Astrocyte of the cerebellum (primary cell): ENCODE data around the gene GSK3A.

Experiments
- DNase-seq: peaks from one replicate; pipeline ENCODE4 v3.0.0-alpha.2; 2011; ENCODE audit warnings: low read depth
- H3K4me3 ChIP-seq: 2 replicates; pipeline ENCODE4 v1.5.1; 2011; ENCODE audit warnings: mild to moderate bottlenecking, low read depth, low read length, moderate library complexity
- in situ Hi-C: cut with HindIII; loops from 2 replicates; pipeline ENCODE4 v1.10.0; 2017; ENCODE audit warnings: low sequenced_read_pairs
- TF ChIP-seq, protein P1 (sequence below): IDR thresholded peaks from 2 replicates; pipeline ENCODE4 v1.5.1; 2012; ENCODE audit warnings: low read length, low read depth, moderate library complexity, mild to moderate bottlenecking; ENCODE audit errors: missing control alignments

Gene GSK3A

DNA sequence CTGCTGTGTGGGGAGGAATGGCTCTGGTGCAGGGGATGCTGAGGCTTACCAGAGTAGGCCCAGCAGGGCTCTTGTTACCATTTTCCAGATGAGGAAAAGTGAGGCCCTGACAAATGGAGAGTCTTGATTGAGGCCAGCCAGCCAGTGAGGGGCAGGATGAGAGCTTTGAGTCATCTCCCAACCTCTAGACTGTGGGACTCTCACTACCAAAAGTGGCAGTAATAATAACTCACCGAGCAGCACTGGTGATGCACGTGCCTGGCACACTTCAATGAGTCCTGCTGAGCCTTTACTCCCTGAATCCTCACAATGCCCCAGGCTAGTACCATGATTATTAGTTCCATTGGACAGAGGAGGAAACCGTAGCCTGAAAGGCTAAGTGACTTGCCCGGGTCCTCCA, 34.4 kb upstream of the GSK3A start:
- no peak overlapping the region for H3K4me3 ChIP-seq
- TF ChIP-seq, protein P1, sequence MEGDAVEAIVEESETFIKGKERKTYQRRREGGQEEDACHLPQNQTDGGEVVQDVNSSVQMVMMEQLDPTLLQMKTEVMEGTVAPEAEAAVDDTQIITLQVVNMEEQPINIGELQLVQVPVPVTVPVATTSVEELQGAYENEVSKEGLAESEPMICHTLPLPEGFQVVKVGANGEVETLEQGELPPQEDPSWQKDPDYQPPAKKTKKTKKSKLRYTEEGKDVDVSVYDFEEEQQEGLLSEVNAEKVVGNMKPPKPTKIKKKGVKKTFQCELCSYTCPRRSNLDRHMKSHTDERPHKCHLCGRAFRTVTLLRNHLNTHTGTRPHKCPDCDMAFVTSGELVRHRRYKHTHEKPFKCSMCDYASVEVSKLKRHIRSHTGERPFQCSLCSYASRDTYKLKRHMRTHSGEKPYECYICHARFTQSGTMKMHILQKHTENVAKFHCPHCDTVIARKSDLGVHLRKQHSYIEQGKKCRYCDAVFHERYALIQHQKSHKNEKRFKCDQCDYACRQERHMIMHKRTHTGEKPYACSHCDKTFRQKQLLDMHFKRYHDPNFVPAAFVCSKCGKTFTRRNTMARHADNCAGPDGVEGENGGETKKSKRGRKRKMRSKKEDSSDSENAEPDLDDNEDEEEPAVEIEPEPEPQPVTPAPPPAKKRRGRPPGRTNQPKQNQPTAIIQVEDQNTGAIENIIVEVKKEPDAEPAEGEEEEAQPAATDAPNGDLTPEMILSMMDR: no peak
- in situ Hi-C loops: no loop called here
- no peak for DNase-seq

DNA sequence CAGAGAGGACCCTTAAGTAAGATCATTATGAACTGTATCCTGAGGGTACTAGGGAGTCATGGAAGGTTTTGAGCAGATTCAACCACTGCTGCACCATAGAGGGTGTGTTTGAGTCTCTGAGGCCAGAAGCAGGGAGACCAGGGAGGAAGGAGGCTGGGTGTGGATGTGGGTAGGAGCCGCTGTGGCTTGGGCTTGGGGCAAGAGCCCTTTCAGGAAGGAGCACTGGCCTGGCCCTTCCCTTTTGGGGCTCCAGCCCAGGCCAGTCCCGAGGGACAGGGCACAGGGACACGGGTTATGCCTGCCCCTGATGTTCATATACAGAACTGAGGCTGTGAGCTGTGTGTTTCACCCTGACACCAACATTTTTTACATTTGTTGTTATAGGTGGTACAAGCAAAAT, 33.9 kb upstream of the GSK3A start:
- TF ChIP-seq, protein P1: no peak
- DNase-seq: no peak
- H3K4me3 ChIP-seq: no peak overlapping the region
- in situ Hi-C loops: no loop called here

DNA sequence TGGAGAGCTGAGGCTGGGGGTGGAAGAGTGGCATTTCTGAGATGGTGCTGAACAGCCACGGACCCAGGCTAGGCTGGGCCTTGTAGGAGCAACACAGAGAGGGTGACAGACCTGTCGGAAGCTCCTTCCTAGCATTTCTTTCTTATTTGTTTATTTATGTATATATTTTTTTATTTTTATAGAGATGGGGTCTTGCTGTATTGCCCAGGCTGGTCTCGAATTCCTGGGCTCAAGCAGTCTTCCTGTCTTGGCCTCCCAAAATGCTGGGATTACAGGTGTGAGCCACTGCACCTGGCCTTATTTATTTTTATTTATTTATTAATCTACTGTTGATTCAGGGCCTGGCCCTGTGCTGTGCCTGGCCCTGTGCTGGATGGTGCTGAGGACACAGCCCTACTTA, 33.1 kb upstream of the GSK3A start:
- H3K4me3 ChIP-seq: no peak overlapping the region
- in situ Hi-C loops: no loop called here

DNA sequence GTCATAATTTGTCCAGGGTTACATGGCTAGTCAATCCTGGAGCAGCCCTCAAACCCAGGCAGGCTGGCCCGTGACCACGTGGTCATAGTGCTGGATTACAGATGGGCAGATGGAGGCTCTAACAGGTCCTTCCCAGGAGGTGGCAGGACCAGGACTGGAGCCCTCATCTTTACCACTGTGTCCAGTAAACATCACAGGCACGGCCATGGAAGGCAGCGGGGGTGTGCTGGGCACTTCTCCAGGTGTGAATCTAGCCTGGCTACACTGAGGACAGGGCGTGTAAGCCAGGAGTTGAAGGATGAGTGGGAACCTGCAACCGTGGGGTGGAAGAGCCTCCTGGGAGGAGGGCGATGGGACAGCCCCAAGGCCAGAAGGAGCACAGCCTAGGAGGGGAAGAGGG, 32.7 kb upstream of the GSK3A start:
- DNase-seq: no peak
- no peak overlapping the region for H3K4me3 ChIP-seq
- in situ Hi-C loops: no loop called here
- TF ChIP-seq, protein P1: no peak

More for the DNA sequence above, 33.1 kb upstream of the GSK3A start:
- no peak for DNase-seq
- TF ChIP-seq, protein P1: no peak

DNA sequence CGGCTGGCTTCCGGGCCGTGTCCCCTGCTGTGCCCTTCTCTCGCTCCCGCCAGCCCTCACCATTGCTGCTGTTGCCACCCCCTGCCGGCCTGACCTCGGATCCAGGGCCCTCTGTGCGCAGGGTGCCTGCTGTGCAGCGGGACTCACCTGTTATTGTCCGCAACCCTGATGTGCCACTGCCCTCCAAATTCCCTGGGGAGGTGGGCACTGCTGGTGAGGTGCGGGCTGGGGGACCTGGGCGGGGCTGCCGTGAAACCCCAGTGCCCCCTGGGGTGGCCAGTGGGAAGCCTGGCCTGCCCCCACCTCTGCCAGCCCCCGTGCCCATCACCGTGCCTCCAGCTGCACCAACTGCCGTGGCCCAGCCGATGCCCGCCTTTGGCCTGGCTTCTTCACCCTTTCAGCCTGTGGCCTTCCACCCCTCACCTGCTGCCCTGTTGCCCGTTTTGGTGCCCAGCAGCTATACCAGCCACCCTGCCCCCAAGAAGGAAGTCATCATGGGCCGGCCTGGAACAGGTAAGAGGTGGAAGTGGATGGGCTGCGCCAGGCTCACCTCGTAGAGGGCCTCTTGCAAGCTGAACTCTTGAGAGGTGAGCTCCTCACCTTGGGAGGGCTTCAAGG, 31.8 kb upstream of the GSK3A start:
- TF ChIP-seq, protein P1: no peak
- in situ Hi-C loops: no loop called here
- no peak overlapping the region for H3K4me3 ChIP-seq

DNA sequence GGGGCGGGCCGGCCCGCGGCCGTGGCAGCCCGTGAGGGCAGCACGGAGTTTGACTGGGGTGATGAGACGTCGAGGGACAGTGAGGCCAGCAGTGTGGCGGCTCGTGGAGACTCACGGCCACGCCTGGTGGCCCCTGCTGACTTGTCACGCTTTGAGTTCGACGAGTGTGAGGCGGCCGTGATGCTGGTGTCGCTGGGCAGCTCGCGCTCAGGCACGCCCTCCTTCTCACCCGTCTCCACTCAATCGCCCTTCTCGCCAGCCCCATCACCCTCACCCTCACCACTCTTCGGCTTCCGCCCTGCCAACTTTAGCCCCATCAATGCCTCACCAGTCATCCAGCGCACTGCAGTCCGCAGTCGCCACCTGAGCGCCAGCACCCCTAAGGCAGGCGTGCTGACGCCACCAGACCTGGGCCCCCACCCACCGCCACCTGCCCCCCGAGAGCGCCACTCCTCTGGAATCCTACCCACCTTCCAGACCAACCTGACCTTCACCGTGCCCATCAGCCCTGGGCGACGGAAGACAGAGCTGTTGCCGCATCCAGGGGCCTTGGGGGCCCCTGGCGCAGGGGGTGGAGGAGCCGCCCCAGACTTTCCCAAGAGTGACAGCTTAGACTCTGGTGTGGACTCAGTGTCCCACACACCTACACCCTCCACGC, 31.1 kb upstream of the GSK3A start:
- in situ Hi-C loops: no loop called here
- TF ChIP-seq, protein P1: no peak
- DNase-seq: no peak
- no peak overlapping the region for H3K4me3 ChIP-seq

More for the DNA sequence above, 31.8 kb upstream of the GSK3A start:
- DNase-seq: no peak
